ENCODE measurements around the gene PTPRCAP. TPM values are rescaled to one million over a fixed set of nuclear protein-coding genes. Genes with fewer than 3 reads are reported as not detected.

PTPRCAP gene
- total RNA-seq, 2 donors from 2014 or later, result 112 to 228 TPM

GRCh38 chr11:67439321-67440228, 2.1 kb upstream of the PTPRCAP start:
- Mint-ChIP-seq H3K36me3 (ENCODE audit: low read depth) (peaks cover 60% of the 10 kb centered on the region), H3K4me1 (peaks cover 5% of the 10 kb centered on the region), H3K4me3 (peak overlapping the region; percentile 95), H3K9me3 (no peaks in the 10 kb centered on the region), H3K27ac (peak overlapping the region; percentile 92), H3K27me3 (no peaks in the 10 kb centered on the region)
- ATAC-seq (replicated peaks), result peak; percentile 22

GRCh38 chr11:67438158-67438902, 848 bp upstream of the PTPRCAP start:
- Mint-ChIP-seq H3K4me3 (peak overlapping the region; percentile 95), H3K27ac (peak overlapping the region; percentile 92), H3K27me3 (no peaks in the 10 kb centered on the region), H3K36me3 (ENCODE audit: low read depth) (peaks cover 70% of the 10 kb centered on the region), H3K9me3 (no peaks in the 10 kb centered on the region), H3K4me1 (peaks cover 5% of the 10 kb centered on the region)
- ATAC-seq (replicated peaks), result peak; percentile 59

GRCh38 chr11:67437809-67438157, 301 bp upstream of the PTPRCAP start:
- peaks cover 76% of the 10 kb centered on the region for H3K36me3 Mint-ChIP-seq (ENCODE audit: low read depth)
- H3K27me3 Mint-ChIP-seq, result no peaks in the 10 kb centered on the region
- peak overlapping the region; percentile 92 for H3K27ac Mint-ChIP-seq
- H3K9me3 Mint-ChIP-seq, result no peaks in the 10 kb centered on the region
- no peak for ATAC-seq (replicated peaks)
- peaks cover 5% of the 10 kb centered on the region for H3K4me1 Mint-ChIP-seq
- H3K4me3 Mint-ChIP-seq, result peak overlapping the region; percentile 95

- peaks cover 88% of the 10 kb centered on the region for H3K36me3 Mint-ChIP-seq (ENCODE audit: low read depth)
- peaks cover 12% of the 10 kb centered on the region for H3K4me1 Mint-ChIP-seq
- peak overlapping the region; percentile 95 for H3K4me3 Mint-ChIP-seq
- H3K27ac Mint-ChIP-seq, result peak overlapping the region; percentile 92
- peak; percentile 54 for ATAC-seq (replicated peaks)
- no peaks in the 10 kb centered on the region for H3K9me3 Mint-ChIP-seq
- H3K27me3 Mint-ChIP-seq, result no peaks in the 10 kb centered on the region
Observed at GRCh38 chr11:67436459-67437081, 912 bp downstream of the PTPRCAP start.

- Mint-ChIP-seq H3K9me3 (no peaks in the 10 kb centered on the region), H3K27ac (peak overlapping the region; percentile 92), H3K36me3 (ENCODE audit: low read depth) (peaks cover 94% of the 10 kb centered on the region), H3K4me3 (peak overlapping the region; percentile 95), H3K27me3 (no peaks in the 10 kb centered on the region), H3K4me1 (peaks cover 12% of the 10 kb centered on the region)
- peak; percentile 1 for ATAC-seq (replicated peaks)
Observed at GRCh38 chr11:67435727-67436458, 1.6 kb downstream of the PTPRCAP start.

- ATAC-seq (replicated peaks), result no peak
- peaks cover 98% of the 10 kb centered on the region for H3K36me3 Mint-ChIP-seq (ENCODE audit: low read depth)
- peak overlapping the region; percentile 95 for H3K4me3 Mint-ChIP-seq
- peak overlapping the region; percentile 87 for H3K27ac Mint-ChIP-seq
- no peaks in the 10 kb centered on the region for H3K9me3 Mint-ChIP-seq
- no peaks in the 10 kb centered on the region for H3K27me3 Mint-ChIP-seq
- peaks cover 7% of the 10 kb centered on the region for H3K4me1 Mint-ChIP-seq
Observed at GRCh38 chr11:67435031-67435726, 2.3 kb downstream of the PTPRCAP start.

GRCh38 chr11:67434395-67434881, 3.0 kb downstream of the PTPRCAP start:
- Mint-ChIP-seq H3K4me3 (peak overlapping the region; percentile 95), H3K27me3 (no peaks in the 10 kb centered on the region), H3K27ac (peak overlapping the region; percentile 66), H3K9me3 (no peaks in the 10 kb centered on the region), H3K4me1 (peaks cover 7% of the 10 kb centered on the region), H3K36me3 (ENCODE audit: low read depth) (peaks cover 95% of the 10 kb centered on the region)
- peak; percentile 33 for ATAC-seq (replicated peaks)

- Mint-ChIP-seq H3K9me3 (no peaks in the 10 kb centered on the region), H3K4me1 (peaks cover 7% of the 10 kb centered on the region), H3K4me3 (peak overlapping the region; percentile 95), H3K27ac (peak overlapping the region; percentile 66), H3K27me3 (no peaks in the 10 kb centered on the region), H3K36me3 (ENCODE audit: low read depth) (peaks cover 90% of the 10 kb centered on the region)
- ATAC-seq (replicated peaks), result peak; percentile 13
Observed at GRCh38 chr11:67433536-67434394, 3.7 kb downstream of the PTPRCAP start.

- Mint-ChIP-seq H3K36me3 (ENCODE audit: low read depth) (peaks cover 90% of the 10 kb centered on the region), H3K27me3 (no peaks in the 10 kb centered on the region), H3K27ac (peak overlapping the region; percentile 84), H3K9me3 (no peaks in the 10 kb centered on the region), H3K4me3 (peak overlapping the region; percentile 95), H3K4me1 (peaks cover 7% of the 10 kb centered on the region)
- no peak for ATAC-seq (replicated peaks)
Observed at GRCh38 chr11:67432655-67433349, 4.7 kb downstream of the PTPRCAP start.

- H3K36me3 Mint-ChIP-seq (ENCODE audit: low read depth), result peaks cover 83% of the 10 kb centered on the region
- no peaks in the 10 kb centered on the region for H3K9me3 Mint-ChIP-seq
- peaks cover 7% of the 10 kb centered on the region for H3K4me1 Mint-ChIP-seq
- no peak for ATAC-seq (replicated peaks)
- peak overlapping the region; percentile 39 for H3K4me3 Mint-ChIP-seq
- H3K27me3 Mint-ChIP-seq, result no peaks in the 10 kb centered on the region
- peak overlapping the region; percentile 84 for H3K27ac Mint-ChIP-seq
Observed at GRCh38 chr11:67431346-67432249, 5.9 kb downstream of the PTPRCAP start.

- peaks cover 64% of the 10 kb centered on the region for H3K36me3 Mint-ChIP-seq (ENCODE audit: low read depth)
- peaks cover 7% of the 10 kb centered on the region for H3K4me1 Mint-ChIP-seq
- ATAC-seq (replicated peaks), result no peak
- no peaks in the 10 kb centered on the region for H3K9me3 Mint-ChIP-seq
- no peaks in the 10 kb centered on the region for H3K27me3 Mint-ChIP-seq
- H3K27ac Mint-ChIP-seq, result no peak overlapping the region
- H3K4me3 Mint-ChIP-seq, result peak overlapping the region; percentile 92
Observed at GRCh38 chr11:67429722-67430121, 7.8 kb downstream of the PTPRCAP start.

Measured in activated T-helper 17 cell treated with anti-CD3 and anti-CD28 coated beads, Interleukin-2, amount 50 U/mL, for 72 hours (primary cell).